G401.6 (cell line): ENCODE results near the gene SLC34A3.

Source experiments
- FAIRE-seq: peaks from 2 replicates; lab custom pipeline; 2012; peaks lifted over from hg19 to GRCh38; lab: Jason Lieb, UNC

The SLC34A3 gene

GRCh38 chr9:137255448-137256114 is 24.9 kb downstream of the SLC34A3 start:
- FAIRE-seq, result no peak

- no peak for FAIRE-seq
Observed at GRCh38 chr9:137256362-137256761, 25.7 kb downstream of the SLC34A3 start.

- no peak for FAIRE-seq
Observed at GRCh38 chr9:137256856-137257255, 26.2 kb downstream of the SLC34A3 start.

GRCh38 chr9:137262173-137262908 is 31.6 kb downstream of the SLC34A3 start:
- peak; percentile 89 for FAIRE-seq

- no peak for FAIRE-seq
Observed at GRCh38 chr9:137262909-137263285, 32.2 kb downstream of the SLC34A3 start.

- FAIRE-seq, result no peak
Observed at GRCh38 chr9:137263506-137263905, 32.8 kb downstream of the SLC34A3 start.

- FAIRE-seq, result no peak
Observed at GRCh38 chr9:137264067-137264466, 33.4 kb downstream of the SLC34A3 start.

GRCh38 chr9:137265496-137266161 is 34.9 kb downstream of the SLC34A3 start:
- FAIRE-seq, result no peak

- FAIRE-seq, result no peak
Observed at GRCh38 chr9:137266162-137266527, 35.4 kb downstream of the SLC34A3 start.

- no peak for FAIRE-seq
Observed at GRCh38 chr9:137266585-137267453, 36.1 kb downstream of the SLC34A3 start.

- FAIRE-seq, result no peak
Observed at GRCh38 chr9:137267933-137268355, 37.2 kb downstream of the SLC34A3 start.

- FAIRE-seq, result no peak
Observed at GRCh38 chr9:137268538-137269201, 38.0 kb downstream of the SLC34A3 start.

GRCh38 chr9:137269231-137269772 is 38.6 kb downstream of the SLC34A3 start:
- no peak for FAIRE-seq

GRCh38 chr9:137270929-137271695 is 40.4 kb downstream of the SLC34A3 start:
- FAIRE-seq, result no peak

GRCh38 chr9:137271696-137272076 is 41.0 kb downstream of the SLC34A3 start:
- FAIRE-seq, result no peak

GRCh38 chr9:137272241-137273094 is 41.8 kb downstream of the SLC34A3 start:
- no peak for FAIRE-seq

GRCh38 chr9:137273095-137273490 is 42.4 kb downstream of the SLC34A3 start:
- no peak for FAIRE-seq

- FAIRE-seq, result no peak
Observed at GRCh38 chr9:137273611-137274320, 43.1 kb downstream of the SLC34A3 start.

- no peak for FAIRE-seq
Observed at GRCh38 chr9:137275203-137275587, 44.5 kb downstream of the SLC34A3 start.
